Mononuclear cell (primary cell): ENCODE results near the gene MARCHF7. TPM values are rescaled to one million over a fixed set of nuclear protein-coding genes. Genes with fewer than 3 reads are reported as not detected.
A peak's percentile ranks its signal among the peaks of the same experiment; 100 is the strongest.
"Not testable (repeated sequence)": the region's sequence is repeated elsewhere in the genome, so short reads cannot be mapped to it uniquely, and the experiment has no call there.

Source experiments
- H3K27me3 ChIP-seq: 2 replicates; pipeline ENCODE4 v1.6.0; 2011; ENCODE audit warnings: low read length, control low read depth; ENCODE audit not compliant: insufficient read depth
- H3K4me1 ChIP-seq: 2 replicates; pipeline ENCODE4 v1.5.1; 2011; ENCODE audit warnings: mild to moderate bottlenecking, low read length, control low read depth; ENCODE audit not compliant: insufficient read depth
- H3K4me3 ChIP-seq: 2 replicates; pipeline ENCODE4 v1.5.1; 2011; ENCODE audit warnings: mild to moderate bottlenecking, low read length, moderate library complexity
- H3K9me3 ChIP-seq: 2 replicates; pipeline ENCODE4 v1.5.1; 2011; ENCODE audit warnings: low read depth, mild to moderate bottlenecking, control low read depth, low read length
- total RNA-seq: library from RNA; depleted of rRNA; stranded (reverse); fragments of >200 nt; gene quantifications from one replicate; pipeline ENCODE4 v1.2.3, GENCODE V29; 2012

The MARCHF7 gene
- total RNA-seq, 1 donor, result 143 TPM

DNA sequence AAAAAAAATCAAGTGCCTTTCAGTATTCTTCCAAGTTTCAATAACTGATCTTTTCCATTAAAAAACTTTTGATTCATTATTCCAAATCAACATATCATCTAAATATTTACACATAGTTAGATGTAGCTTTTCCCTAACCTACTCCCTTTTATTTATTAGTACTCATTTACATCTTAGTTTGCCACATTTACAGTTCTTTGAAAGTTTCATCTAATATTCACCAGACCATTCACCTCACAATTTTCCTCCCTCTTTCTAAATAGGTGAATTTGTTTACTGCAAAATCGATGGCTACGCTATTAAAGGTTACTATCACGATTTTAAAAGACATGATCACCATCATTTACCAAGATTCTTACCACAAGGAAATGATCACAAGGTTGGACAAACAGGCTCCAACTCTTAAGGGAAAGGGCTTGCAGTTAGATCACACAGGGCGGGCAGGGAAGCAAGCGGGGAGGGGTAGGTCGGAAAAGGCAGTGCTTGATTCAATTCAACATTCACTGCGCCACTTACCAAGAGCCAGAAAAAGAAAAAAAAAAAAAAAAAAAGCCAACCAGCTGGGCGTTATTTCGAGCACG lies 654 bp upstream of the MARCHF7 start:
- H3K9me3 ChIP-seq, result no peaks in the 10 kb centered on the region
- H3K4me3 ChIP-seq, result peak overlapping the region; percentile 99
- no peaks in the 10 kb centered on the region for H3K27me3 ChIP-seq
- H3K4me1 ChIP-seq, result peaks cover 39% of the 10 kb centered on the region

DNA sequence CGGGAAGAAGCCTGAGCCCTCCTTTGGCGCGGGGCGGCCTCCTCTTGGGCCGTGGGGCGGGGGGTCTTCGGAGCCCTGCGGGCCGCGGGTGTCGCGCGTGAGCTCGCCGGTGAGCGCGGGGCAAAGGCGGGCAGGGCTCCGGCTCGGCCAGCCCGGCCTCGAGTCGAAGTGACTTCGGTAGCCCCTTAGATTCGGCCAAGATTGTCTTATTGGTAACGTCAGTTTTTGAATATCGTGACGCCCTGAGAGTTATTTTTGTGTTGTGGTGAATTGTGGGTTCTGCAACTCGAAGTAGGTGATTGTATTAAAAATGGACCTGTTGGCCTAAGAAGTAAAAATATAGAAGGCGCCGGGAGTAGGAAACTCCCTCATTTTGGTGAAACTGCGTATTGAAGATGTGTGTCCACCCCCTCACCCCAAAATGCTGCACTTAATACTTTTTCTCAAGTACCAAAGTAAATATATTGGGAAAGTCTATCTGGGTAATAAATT lies 669 bp downstream of the MARCHF7 start:
- no peaks in the 10 kb centered on the region for H3K27me3 ChIP-seq
- peak overlapping the region; percentile 99 for H3K4me3 ChIP-seq
- H3K4me1 ChIP-seq, result peaks cover 45% of the 10 kb centered on the region
- H3K9me3 ChIP-seq, result no peaks in the 10 kb centered on the region

DNA sequence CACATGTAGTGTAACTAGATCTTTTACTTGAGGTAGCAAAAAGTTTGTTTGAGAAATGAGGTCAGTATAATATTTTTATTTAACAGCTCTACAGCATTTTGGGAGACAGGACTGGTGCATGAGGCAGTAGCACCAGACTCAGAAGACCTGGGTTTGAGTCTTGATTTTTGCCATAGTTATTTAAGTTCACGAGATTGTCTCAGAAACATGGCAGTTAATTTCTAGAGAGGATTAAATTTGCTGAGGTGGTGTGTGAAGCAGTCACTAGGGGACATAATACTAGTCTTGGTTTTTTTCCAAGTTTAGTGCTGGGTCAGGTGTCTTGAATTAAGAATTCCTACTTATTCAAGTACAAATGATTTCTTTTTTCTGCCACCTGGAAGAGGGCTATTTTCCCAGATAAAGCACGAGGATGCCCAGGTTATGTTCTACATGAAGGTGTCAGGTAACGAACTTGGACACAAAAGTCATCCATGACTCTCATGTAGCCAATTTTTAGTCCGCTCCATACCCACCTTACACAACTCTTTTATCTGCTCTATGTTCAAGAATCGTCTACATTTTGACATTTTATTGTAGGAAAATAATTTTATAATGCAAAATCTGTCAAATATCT lies 1.4 kb downstream of the MARCHF7 start:
- no peaks in the 10 kb centered on the region for H3K27me3 ChIP-seq
- peak overlapping the region; percentile 99 for H3K4me3 ChIP-seq
- no peaks in the 10 kb centered on the region for H3K9me3 ChIP-seq
- H3K4me1 ChIP-seq, result peaks cover 45% of the 10 kb centered on the region

DNA sequence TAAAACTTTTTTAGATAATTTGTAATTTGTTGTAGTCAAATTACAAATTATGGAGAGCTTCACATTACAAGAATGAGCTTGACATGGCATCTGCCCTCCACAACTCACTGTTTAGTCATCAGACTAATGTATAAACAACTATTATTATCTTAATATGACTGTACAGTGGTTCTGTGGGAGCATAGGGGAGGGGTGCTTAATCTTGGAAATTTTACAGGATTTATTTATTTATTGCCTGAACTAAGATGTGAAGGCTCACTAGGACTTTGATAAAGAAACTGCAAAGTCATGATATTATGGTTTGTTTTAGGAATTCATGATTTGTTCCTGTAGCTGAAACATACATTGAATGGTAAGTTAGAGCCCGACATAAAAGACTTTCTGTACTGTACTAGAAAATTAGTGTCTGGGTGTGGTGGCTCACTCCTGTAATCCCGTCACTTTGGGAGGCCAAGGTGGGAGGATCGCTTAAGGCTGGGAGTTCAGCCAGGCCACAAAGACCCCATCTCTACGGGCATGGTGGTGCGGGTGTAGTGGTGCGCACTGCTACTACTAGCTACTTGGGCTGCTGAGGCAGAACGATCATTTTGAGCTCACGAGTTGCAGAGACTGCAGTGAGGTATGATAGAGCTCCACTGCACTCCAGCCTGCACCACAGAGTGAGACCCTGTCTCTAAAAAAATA lies 2.1 kb downstream of the MARCHF7 start:
- Histone ChIP-seq H3K4me1 (peaks cover 49% of the 10 kb centered on the region), H3K27me3 (no peaks in the 10 kb centered on the region), H3K4me3 (no peak overlapping the region), H3K9me3 (no peaks in the 10 kb centered on the region)

DNA sequence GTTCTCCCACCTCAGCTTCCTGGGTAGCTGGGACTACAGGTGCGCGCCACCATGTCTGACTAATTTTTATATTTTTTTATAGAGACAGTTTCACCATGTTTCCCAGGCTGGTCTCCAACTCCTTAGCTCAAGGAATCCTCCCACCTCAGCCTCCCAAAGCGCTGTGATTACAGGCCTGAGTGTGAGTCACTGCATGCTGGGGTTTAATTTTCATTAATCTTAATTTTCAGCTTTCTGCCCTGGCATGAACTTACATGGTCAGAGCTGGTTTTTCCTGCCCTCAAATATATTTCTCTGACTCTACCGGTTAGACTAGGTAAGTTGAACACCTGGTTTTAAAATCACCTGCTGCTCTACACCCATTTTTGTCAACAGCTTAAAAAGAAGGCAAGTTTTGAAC lies 3.1 kb downstream of the MARCHF7 start:
- H3K9me3 ChIP-seq, result no peaks in the 10 kb centered on the region
- no peak overlapping the region for H3K4me3 ChIP-seq
- peaks cover 49% of the 10 kb centered on the region for H3K4me1 ChIP-seq
- H3K27me3 ChIP-seq, result no peaks in the 10 kb centered on the region

DNA sequence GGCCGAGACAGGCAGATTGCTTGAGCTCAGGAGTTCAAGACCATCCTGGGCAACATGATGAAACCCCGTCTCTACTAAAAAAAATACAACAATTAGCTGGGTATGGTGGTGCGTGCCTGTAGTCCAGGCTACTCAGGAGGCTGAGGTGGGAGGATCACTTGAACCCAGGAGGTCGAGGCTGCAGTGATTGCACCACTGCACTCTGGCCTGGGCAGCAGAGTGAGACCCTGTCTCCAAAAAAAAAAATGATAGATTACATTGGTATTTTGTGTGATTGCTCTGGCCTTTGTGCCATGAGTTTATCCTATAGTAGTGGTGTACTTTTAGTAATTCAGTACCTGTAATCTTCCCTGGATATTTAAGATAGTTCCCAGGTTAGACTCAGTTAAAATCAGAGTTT lies 4.1 kb downstream of the MARCHF7 start:
- H3K4me3 ChIP-seq, H3K9me3 ChIP-seq, H3K27me3 ChIP-seq: not testable (repeated sequence)
- H3K4me1 ChIP-seq, result peaks cover 52% of the 10 kb centered on the region

DNA sequence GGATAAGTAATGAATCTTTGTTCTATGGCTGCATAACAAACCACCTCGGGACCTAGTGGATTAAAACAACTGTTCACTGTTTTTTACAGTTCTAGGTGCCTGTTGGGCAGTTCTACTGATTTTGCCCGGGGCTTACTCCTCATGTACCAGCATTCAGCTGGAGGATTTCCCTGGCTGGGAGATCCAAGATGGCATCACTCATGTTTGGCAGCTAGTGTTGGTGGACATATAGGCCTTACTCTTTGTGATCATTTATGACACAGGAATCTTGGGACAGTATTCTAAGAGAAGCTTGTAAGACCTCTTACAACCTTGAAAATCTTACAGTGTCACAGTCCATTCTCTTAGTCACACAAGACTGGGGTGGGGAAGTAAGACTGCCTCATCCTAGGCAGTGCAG lies 4.6 kb downstream of the MARCHF7 start:
- Histone ChIP-seq H3K4me3 (no peak overlapping the region), H3K4me1 (peaks cover 53% of the 10 kb centered on the region), H3K27me3 (no peaks in the 10 kb centered on the region), H3K9me3 (no peaks in the 10 kb centered on the region)

DNA sequence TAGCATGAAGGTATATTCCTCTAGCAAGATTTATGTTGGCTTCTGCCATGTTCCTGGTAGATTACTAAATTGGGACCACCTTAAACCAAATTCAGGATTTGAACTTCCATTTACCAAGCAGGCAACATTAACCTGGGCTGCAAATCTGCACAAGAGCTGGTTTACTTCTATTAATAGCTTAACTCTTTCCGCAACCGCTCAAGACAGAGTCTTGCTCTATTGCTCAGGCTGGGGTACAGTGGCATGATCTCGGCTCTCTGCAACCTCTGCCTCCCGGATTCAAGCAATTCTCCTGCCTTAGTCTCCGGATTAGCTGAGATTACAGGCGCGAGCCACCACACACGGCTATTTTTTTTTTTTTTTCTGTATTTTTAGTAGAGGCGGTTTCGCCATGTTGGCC lies 8.4 kb downstream of the MARCHF7 start:
- H3K4me1 ChIP-seq, result peaks cover 45% of the 10 kb centered on the region
- no peak overlapping the region for H3K4me3 ChIP-seq

DNA sequence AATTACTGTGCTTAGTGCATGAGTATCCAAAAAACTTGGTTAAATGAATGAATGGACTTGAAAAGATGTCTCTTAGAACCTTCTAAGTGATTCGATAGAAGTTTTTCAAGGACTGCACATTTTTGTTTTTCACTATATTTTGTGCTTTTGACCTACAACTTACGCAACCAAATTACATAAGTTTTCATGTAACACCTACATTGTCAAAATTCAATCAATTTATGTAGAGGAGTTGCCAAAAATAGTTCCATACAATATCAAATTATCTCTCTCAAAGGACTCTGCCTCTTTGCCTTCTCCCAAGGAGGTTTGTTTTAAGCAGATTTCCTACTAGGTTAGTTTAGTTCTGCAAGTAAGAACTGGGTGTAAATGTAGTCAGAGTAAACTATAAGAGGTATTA lies 10.3 kb downstream of the MARCHF7 start:
- H3K27me3 ChIP-seq, result no peaks in the 10 kb centered on the region
- H3K4me3 ChIP-seq, result no peak overlapping the region
- H3K9me3 ChIP-seq, result no peaks in the 10 kb centered on the region
- H3K4me1 ChIP-seq, result peaks cover 42% of the 10 kb centered on the region

More for the DNA sequence above, 8.4 kb downstream of the MARCHF7 start:
- H3K9me3 ChIP-seq, result no peaks in the 10 kb centered on the region
- H3K27me3 ChIP-seq, result no peaks in the 10 kb centered on the region

DNA sequence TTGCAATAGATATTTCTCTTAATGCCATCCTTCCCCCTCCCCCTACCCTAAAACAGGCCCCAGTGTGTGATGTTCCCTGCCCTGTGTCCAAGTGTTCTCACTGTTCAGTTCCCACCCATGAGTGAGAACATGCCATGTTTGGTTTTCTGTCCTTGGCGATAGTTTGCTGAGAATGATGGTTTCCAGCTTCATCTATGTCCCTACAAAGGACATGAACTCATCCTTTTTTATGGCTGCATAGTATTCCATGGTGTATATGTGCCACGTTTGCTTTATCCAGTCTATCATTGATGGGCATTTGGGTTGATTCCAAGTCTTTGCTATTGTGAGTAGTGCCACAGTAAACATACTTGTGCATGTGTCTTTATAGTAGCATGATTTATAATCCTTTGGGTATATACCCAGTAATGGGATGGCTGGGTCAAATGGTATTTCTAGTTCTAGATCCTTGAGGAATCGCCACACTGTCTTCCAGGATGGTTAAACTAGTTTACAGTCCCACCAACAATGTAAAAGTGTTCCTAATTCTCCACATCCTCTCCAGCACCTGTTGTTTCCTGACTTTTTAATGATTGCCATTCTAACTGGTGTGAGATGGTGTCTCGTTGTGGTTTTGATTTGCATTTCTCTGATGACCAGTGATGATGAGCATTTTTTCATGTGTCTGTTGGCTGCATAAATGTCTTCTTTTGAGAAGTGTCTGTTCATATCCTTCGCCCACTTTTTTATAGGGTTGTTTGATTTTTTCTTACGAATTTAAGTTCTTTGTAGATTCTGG lies 12.7 kb downstream of the MARCHF7 start:
- peaks cover 42% of the 10 kb centered on the region for H3K4me1 ChIP-seq
- not testable (repeated sequence) for H3K4me3 ChIP-seq, H3K9me3 ChIP-seq, H3K27me3 ChIP-seq

DNA sequence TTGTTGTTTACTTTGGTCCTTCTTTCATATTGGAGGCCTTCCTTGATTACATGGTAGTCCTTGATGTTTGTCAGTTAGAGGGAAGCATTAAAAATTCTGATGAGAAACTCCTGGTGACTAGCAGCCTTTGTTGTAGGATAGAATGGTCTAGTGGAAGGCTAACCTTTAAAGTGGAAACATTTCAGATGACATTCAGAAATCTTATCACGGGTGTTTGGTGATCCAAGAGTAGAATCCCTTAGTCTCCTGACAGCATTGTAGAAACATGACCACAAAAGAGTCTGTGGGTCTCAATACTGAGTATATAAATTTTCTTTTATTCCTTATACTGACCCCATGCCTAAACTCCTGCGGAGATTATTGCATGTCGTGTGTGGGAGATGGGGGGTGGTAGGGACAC lies 13.4 kb downstream of the MARCHF7 start:
- Histone ChIP-seq H3K4me3 (no peak overlapping the region), H3K27me3 (no peaks in the 10 kb centered on the region), H3K4me1 (peaks cover 40% of the 10 kb centered on the region), H3K9me3 (no peaks in the 10 kb centered on the region)

DNA sequence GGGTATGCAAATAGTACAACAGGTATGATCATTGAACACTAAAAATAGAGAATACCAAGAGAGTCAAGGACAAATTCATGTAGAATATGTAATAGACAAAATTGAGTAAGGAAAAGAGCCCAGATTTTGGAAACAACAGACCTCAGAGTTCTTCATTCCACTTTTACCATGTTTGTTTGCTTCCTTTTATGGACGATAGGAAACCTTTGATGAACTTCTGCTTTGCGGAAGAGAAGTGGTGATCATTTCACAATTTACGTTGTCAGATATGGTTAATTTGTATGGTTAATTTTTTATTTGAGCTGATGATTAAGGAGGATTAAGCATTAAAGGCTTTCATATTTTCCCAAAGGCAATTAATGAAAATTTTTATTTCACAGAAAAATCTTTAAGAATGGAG lies 16.3 kb downstream of the MARCHF7 start:
- Histone ChIP-seq H3K4me1 (peaks cover 20% of the 10 kb centered on the region), H3K4me3 (no peak overlapping the region), H3K27me3 (no peaks in the 10 kb centered on the region), H3K9me3 (no peaks in the 10 kb centered on the region)

DNA sequence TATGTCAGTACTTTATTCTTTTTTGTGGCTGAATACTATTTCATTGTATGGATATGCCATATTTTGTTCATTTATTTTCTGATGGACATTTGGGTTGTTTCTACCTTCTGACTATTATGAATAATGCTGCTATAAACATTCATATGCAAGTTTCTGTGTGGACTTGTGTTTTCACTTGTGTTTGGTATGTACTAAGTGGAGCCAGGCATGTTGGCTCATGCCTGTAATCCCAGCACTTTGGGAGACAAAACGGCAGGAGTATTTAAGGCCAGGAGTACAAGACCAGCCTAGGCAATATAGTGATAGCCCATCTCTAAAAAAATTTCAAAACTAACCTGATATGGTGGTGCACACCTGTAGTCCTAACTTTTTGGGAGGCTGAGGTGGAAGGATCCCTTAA lies 23.3 kb downstream of the MARCHF7 start:
- Histone ChIP-seq H3K4me1 (peaks cover 7% of the 10 kb centered on the region), H3K4me3 (no peak overlapping the region), H3K9me3 (no peaks in the 10 kb centered on the region), H3K27me3 (no peaks in the 10 kb centered on the region)

DNA sequence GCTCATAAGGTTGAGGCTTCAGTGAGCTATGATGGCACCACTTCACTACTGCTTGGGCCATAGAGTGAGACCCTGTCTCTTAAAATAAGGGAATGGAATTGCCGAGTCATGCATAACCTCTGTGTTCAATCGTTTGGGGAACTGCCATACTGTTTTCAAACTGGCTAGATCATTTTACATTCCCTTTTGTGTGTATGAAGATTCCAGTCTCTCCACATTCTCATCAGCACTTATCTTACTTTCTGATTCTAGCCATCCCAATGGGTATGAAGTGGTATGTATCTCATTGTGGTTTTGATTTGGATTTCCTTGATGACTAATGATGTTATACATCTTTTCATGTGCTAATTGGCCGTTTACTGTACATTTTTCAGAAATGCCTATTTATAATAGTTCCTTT lies 23.7 kb downstream of the MARCHF7 start:
- no peaks in the 10 kb centered on the region for H3K27me3 ChIP-seq
- peaks cover 7% of the 10 kb centered on the region for H3K4me1 ChIP-seq
- no peaks in the 10 kb centered on the region for H3K9me3 ChIP-seq
- no peak overlapping the region for H3K4me3 ChIP-seq

DNA sequence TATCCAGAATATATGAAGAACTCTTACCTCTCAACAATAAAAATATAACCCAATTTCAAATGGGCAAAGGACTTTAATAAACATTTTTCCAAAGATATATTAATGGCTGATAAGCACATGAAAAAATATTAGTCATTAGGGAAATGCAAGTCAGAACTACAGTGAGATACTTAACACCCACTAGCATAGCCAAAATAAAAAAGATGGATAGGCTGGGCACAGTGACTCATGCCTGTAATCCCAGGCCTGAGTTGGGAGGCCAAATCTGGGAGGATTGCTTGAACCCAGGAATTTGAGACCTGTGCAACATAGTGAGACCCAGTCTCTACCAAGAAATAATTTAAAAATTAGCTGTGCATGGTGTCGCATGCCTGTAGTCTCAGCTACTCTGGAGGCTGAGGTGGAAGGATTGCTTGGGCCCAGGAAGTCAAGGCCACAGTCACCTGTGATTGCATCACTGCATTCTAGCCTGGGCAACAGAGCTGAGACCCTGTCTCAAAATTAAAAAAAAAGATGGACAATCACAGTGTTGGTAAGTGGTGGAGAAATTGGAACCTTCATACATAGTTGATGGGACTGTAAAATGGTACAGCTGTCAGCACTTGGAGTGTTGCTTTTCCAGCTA lies 25.1 kb downstream of the MARCHF7 start:
- H3K9me3 ChIP-seq, result no peaks in the 10 kb centered on the region
- H3K27me3 ChIP-seq, result no peaks in the 10 kb centered on the region
- peaks cover 7% of the 10 kb centered on the region for H3K4me1 ChIP-seq
- H3K4me3 ChIP-seq, result no peak overlapping the region
